ENCODE measurements around the gene RNF103. TPM values are rescaled to one million over a fixed set of nuclear protein-coding genes. Genes with fewer than 3 reads are reported as not detected.

The RNF103 gene
- total and polyA plus RNA-seq, 2 of the 8 experiments (the other 6 are each of a cell fraction or from before 2014, with no cell fraction given) = 3.3 to 7.4 TPM

GRCh38 chr2:86570059-86570458 is 53.6 kb downstream of the RNF103 start:
- H3K9me3 ChIP-seq (ENCODE audit: insufficient read depth in 2 of 2, low read depth in 1 of 2, low read length in 1 of 2) = no peaks in the 10 kb centered on the region
- H2BK5ac ChIP-seq (ENCODE audit: low read depth, low read length) = no peak overlapping the region
- H4K20me1 ChIP-seq (replicated peaks in 1 of 2; ENCODE audit: control insufficient read depth in 1 of 2, insufficient read depth in 2 of 2, low read length in 2 of 2) = no peaks in the 10 kb centered on the region
- no peak overlapping the region for H3K23ac ChIP-seq (ENCODE audit: insufficient read length)
- H3K23me2 ChIP-seq (ENCODE audit: low read depth, low read length) = no peaks in the 10 kb centered on the region
- H2BK120ac ChIP-seq (replicated peaks; ENCODE audit: low read depth, low read length) = no peak overlapping the region
- H3K4ac ChIP-seq (replicated peaks; ENCODE audit: insufficient read length, low read depth, low read length) = no peak overlapping the region
- no peak overlapping the region for H2BK20ac ChIP-seq (ENCODE audit: low read length)
- FAIRE-seq (no peak), DNase-seq (ENCODE audit: low read depth in 1 of 2, low spot score in 2 of 2) (no peak)
- no peak overlapping the region for H3K18ac ChIP-seq (ENCODE audit: extremely low read depth, low read length)
- no peaks in the 10 kb centered on the region for H3K79me2 ChIP-seq (ENCODE audit: control insufficient read depth in 1 of 2, insufficient read depth in 2 of 2, low read length in 2 of 2)
- H3K27me3 ChIP-seq (replicated peaks in 1 of 4; ENCODE audit: control insufficient read depth in 3 of 4, extremely low read depth in 1 of 4, insufficient read depth in 3 of 4, low read length in 3 of 4) = no peaks in the 10 kb centered on the region; a peak in 1 of 7 replicates
- no peak overlapping the region for H3K27ac ChIP-seq (ENCODE audit: low read depth, low read length)
- H4K5ac ChIP-seq (ENCODE audit: insufficient read length, low read depth, low read length) = no peak overlapping the region
- WGBS, 2 experiments (ENCODE audit: extremely low coverage in 1 of 2, insufficient coverage in 1 of 2, insufficient read length in 1 of 2, insufficient replicate concordance in 2 of 2, low coverage in 1 of 2, low lambda C conversion rate in 2 of 2, missing lambda C conversion rate in 1 of 2) = 82% methylated on average over 3 of the region's 3 CpGs; no CpG with 5 or more reads in 1 of the 2 experiments
- TF ChIP-seq RXRA (IDR thresholded peaks at IDR 0.05; ENCODE audit: insufficient read depth, low read depth, low read length) (no peak), CBX5 (IDR thresholded peaks at IDR 0.05; ENCODE audit: low read depth, low read length) (no peak), MAFK (IDR thresholded peaks at IDR 0.05; ENCODE audit: low read depth, low read length) (no peak), SIX5 (IDR thresholded peaks at IDR 0.05; ENCODE audit: low read depth, low read length) (no peak), ASH2L (IDR thresholded peaks at IDR 0.05; ENCODE audit: low read length) (no peak), CHD1 (IDR thresholded peaks at IDR 0.05; ENCODE audit: low read depth, low read length) (no peak), FOSL1 (IDR thresholded peaks at IDR 0.05; ENCODE audit: insufficient read depth, low read depth, low read length) (no peak), EGR1 (IDR thresholded peaks at IDR 0.05; ENCODE audit: borderline replicate concordance, low read depth, low read length) (no peak), USF2 (IDR thresholded peaks at IDR 0.05; ENCODE audit: low read length) (no peak), ATF3 (IDR thresholded peaks at IDR 0.05; ENCODE audit: insufficient read depth, low read depth, low read length) (no peak), CBX8 (IDR thresholded peaks at IDR 0.05; ENCODE audit: borderline replicate concordance, low read depth, low read length) (no peak), ZNF274 (IDR thresholded peaks at IDR 0.05; ENCODE audit: borderline replicate concordance, extremely low read depth, low read length) (no peak)
- ChIA-PET POLR2A (ENCODE audit: partially characterized antibody) (no interaction called here), CTCF (ENCODE audit: partially characterized antibody) (no interaction called here)
- no peaks in the 10 kb centered on the region for H3K79me1 ChIP-seq (ENCODE audit: low read depth, low read length)
- no peaks in the 10 kb centered on the region for H3K36me3 ChIP-seq (ENCODE audit: control insufficient read depth in 2 of 4, insufficient read depth in 4 of 4, low read length in 3 of 4)
- no peak overlapping the region for H2BK12ac ChIP-seq (ENCODE audit: low read depth, low read length)
- H3K4me1 ChIP-seq (replicated peaks in 1 of 4; ENCODE audit: control insufficient read depth in 3 of 4, insufficient read depth in 4 of 4, low read length in 3 of 4) = no peaks in the 10 kb centered on the region
- no peak overlapping the region for H3K14ac ChIP-seq (ENCODE audit: insufficient read length)
- H3K56ac ChIP-seq (replicated peaks; ENCODE audit: insufficient read length, low read depth, low read length) = no peak overlapping the region
- no peak overlapping the region for H2AK5ac ChIP-seq (ENCODE audit: low read depth, low read length)
- H2BK15ac ChIP-seq (ENCODE audit: low read length) = no peak overlapping the region
- H3K9ac ChIP-seq (replicated peaks in 1 of 4; ENCODE audit: extremely low read depth in 1 of 4, low read depth in 3 of 4, low read length in 3 of 4) = no peak overlapping the region
- no peak overlapping the region for H3K4me3 ChIP-seq (ENCODE audit: extremely low read depth in 1 of 4, insufficient read depth in 2 of 4, low read depth in 3 of 4, low read length in 4 of 4)
- H3K4me2 ChIP-seq (ENCODE audit: insufficient read depth in 1 of 2, low read depth in 2 of 2, low read length in 2 of 2) = no peak overlapping the region
- no peak overlapping the region for H4K8ac ChIP-seq (ENCODE audit: extremely low read depth, insufficient read depth, low read length)
- H2AFZ ChIP-seq (ENCODE audit: low read length) = no peak overlapping the region
- no peak overlapping the region for H4K91ac ChIP-seq (replicated peaks; ENCODE audit: insufficient read length, low read length)

Data from H1 (cell line).